DMS153 treated with DMSO at 0.1 percent for 48 hours (cell line): ENCODE data around the gene UBL4B.

Experiments
- DNase-seq: peaks from one replicate; lab custom pipeline; 2025; ENCODE audit not compliant: unreplicated experiment; lab: John Stamatoyannopoulos, UW

The UBL4B gene

GRCh38 chr1:110112656-110113055 is 413 bp downstream of the UBL4B start:
- no peak for DNase-seq

GRCh38 chr1:110113551-110113950 is 1.3 kb downstream of the UBL4B start:
- DNase-seq = no peak

GRCh38 chr1:110114173-110114572 is 1.9 kb downstream of the UBL4B start:
- DNase-seq = no peak

- DNase-seq = no peak
Observed at GRCh38 chr1:110114784-110115183, 2.5 kb downstream of the UBL4B start.

GRCh38 chr1:110118636-110119396 is 6.6 kb downstream of the UBL4B start:
- no peak for DNase-seq

GRCh38 chr1:110119843-110120242 is 7.6 kb downstream of the UBL4B start:
- DNase-seq = no peak

- no peak for DNase-seq
Observed at GRCh38 chr1:110120960-110121561, 8.8 kb downstream of the UBL4B start.

- DNase-seq = no peak
Observed at GRCh38 chr1:110123224-110123623, 11.0 kb downstream of the UBL4B start.

- DNase-seq = no peak
Observed at GRCh38 chr1:110125810-110126209, 13.6 kb downstream of the UBL4B start.

GRCh38 chr1:110130113-110130591 is 17.9 kb downstream of the UBL4B start:
- no peak for DNase-seq

- no peak for DNase-seq
Observed at GRCh38 chr1:110130989-110131388, 18.7 kb downstream of the UBL4B start.

- no peak for DNase-seq
Observed at GRCh38 chr1:110132682-110133081, 20.4 kb downstream of the UBL4B start.

- no peak for DNase-seq
Observed at GRCh38 chr1:110133436-110133835, 21.2 kb downstream of the UBL4B start.

GRCh38 chr1:110134050-110134595 is 21.9 kb downstream of the UBL4B start:
- peak; percentile 77 for DNase-seq

GRCh38 chr1:110135246-110135645 is 23.0 kb downstream of the UBL4B start:
- DNase-seq = peak; percentile 64

GRCh38 chr1:110135666-110136065 is 23.4 kb downstream of the UBL4B start:
- peak; percentile 50 for DNase-seq

GRCh38 chr1:110136911-110137310 is 24.7 kb downstream of the UBL4B start:
- DNase-seq = peak; percentile 92

GRCh38 chr1:110138956-110139355 is 26.7 kb downstream of the UBL4B start:
- no peak for DNase-seq

GRCh38 chr1:110144366-110144765 is 32.1 kb downstream of the UBL4B start:
- no peak for DNase-seq

GRCh38 chr1:110148961-110149360 is 36.7 kb downstream of the UBL4B start:
- peak; percentile 58 for DNase-seq

- peak; percentile 44 for DNase-seq
Observed at GRCh38 chr1:110150330-110151174, 38.3 kb downstream of the UBL4B start, which contains the start of gene SLC6A17. Gene SLC6A17, plus strand, starts transcription at chr1:110150494. Its CDS starts 16,436 bp downstream, at chr1:110166930.
